Upper lobe of left lung (tissue), 4 donors: ENCODE data around the gene UBE2U.
"Not testable (repeated sequence)": the region's sequence is repeated elsewhere in the genome, so short reads cannot be mapped to it uniquely, and the experiment has no call there.

Source experiments
- POLR2A ChIP-seq, 4 donors: fragments of 450-650 bp; IDR thresholded peaks; one replicate each; pipeline ENCODE4 v1.5.1; 2016 to 2017; ENCODE audit warnings: antibody characterized with exemption in 4 of 4, mild to moderate bottlenecking in 2 of 4
- POLR2AphosphoS5 ChIP-seq, 2 donors: sonication (generic); formaldehyde crosslinking; IDR thresholded peaks; one replicate each; pipeline ENCODE4 v1.5.1; 2017; ENCODE audit warnings: antibody characterized with exemption in 2 of 2
- TF ChIP-seq, protein P1 (sequence below), 6 experiments: fragments of 450-650 bp in 4 of 6; fragments of 200-600 bp in 2 of 6; sonication (generic) in 2 of 6; IDR thresholded peaks; one replicate each; pipeline ENCODE4 v1.5.1; 2016 to 2019; ENCODE audit warnings: antibody characterized with exemption in 6 of 6

DNA sequence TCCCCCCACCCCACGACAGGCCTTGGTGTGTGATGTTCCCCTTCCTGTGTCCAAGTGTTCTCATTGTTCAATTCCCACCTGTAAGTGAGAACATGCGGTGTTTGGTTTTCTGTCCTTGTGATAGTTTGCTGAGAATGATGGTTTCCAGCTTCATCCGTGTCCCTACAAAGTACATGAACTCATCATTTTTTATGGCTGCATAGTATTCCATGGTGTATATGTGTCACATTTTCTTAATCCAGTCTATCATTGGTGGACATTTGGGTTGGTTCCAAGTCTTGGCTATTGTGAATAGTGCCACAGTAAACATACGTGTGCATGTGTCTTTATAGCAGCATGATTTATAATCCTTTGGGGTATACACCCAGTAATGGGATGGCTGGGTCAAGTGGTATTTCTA is 36.1 kb downstream of the UBE2U start:
- TF ChIP-seq POLR2AphosphoS5, POLR2A (IDR thresholded peaks at IDR 0.05): not testable (repeated sequence)
- TF ChIP-seq, protein P1, sequence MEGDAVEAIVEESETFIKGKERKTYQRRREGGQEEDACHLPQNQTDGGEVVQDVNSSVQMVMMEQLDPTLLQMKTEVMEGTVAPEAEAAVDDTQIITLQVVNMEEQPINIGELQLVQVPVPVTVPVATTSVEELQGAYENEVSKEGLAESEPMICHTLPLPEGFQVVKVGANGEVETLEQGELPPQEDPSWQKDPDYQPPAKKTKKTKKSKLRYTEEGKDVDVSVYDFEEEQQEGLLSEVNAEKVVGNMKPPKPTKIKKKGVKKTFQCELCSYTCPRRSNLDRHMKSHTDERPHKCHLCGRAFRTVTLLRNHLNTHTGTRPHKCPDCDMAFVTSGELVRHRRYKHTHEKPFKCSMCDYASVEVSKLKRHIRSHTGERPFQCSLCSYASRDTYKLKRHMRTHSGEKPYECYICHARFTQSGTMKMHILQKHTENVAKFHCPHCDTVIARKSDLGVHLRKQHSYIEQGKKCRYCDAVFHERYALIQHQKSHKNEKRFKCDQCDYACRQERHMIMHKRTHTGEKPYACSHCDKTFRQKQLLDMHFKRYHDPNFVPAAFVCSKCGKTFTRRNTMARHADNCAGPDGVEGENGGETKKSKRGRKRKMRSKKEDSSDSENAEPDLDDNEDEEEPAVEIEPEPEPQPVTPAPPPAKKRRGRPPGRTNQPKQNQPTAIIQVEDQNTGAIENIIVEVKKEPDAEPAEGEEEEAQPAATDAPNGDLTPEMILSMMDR (IDR thresholded peaks at IDR 0.05) = not testable (repeated sequence)
